Activated CD4-positive, alpha-beta memory T cell treated with anti-CD3 and anti-CD28 coated beads for 36 hours (primary cell): ENCODE data around the gene CHCHD3. TPM values are rescaled to one million over a fixed set of nuclear protein-coding genes. Genes with fewer than 3 reads are reported as not detected.

Experiments used
- CTCF ChIA-PET: fragments of 350-600 bp; sonication (Branson Sonifier 250); formaldehyde crosslinking; loops from one replicate; lab custom pipeline; 2021; ENCODE audit warnings: antibody characterized with exemption, inconsistent platforms; lab: Charles Lee
- POLR2A ChIA-PET: fragments of 350-600 bp; sonication (Branson Sonifier 250); formaldehyde crosslinking; loops from one replicate; lab custom pipeline; 2021; ENCODE audit warnings: antibody characterized with exemption; lab: Charles Lee
- DNase-seq: peaks from one replicate; pipeline ENCODE4 v3.0.0-alpha.2; 2020
- H3K27ac Mint-ChIP-seq: one replicate; pipeline ENCODE4 v1.8.0; 2021; ENCODE audit warnings: mixed read lengths
- H3K27me3 Mint-ChIP-seq: one replicate; pipeline ENCODE4 v1.8.0; 2021; ENCODE audit warnings: mixed read lengths
- H3K36me3 Mint-ChIP-seq: one replicate; pipeline ENCODE4 v1.8.0; 2021; ENCODE audit warnings: mixed read lengths
- H3K4me1 Mint-ChIP-seq: one replicate; pipeline ENCODE4 v1.8.0; 2021; ENCODE audit warnings: low read depth, mixed read lengths
- H3K4me3 Mint-ChIP-seq: one replicate; pipeline ENCODE4 v1.8.0; 2021; ENCODE audit warnings: mild to moderate bottlenecking, mixed read lengths
- H3K9me3 Mint-ChIP-seq: one replicate; pipeline ENCODE4 v1.8.0; 2021; ENCODE audit warnings: mixed read lengths
- intact Hi-C: fragments of 100-400 bp; cut with micrococcal nuclease; formaldehyde crosslinking; loops from one replicate; pipeline ENCODE4 v1.15.1; 2023
- total RNA-seq, 2 experiments: library from RNA; stranded (reverse); gene quantifications; one replicate each; pipeline ENCODE4 v1.2.3, GENCODE V29; 2021

CHCHD3 gene
- total RNA-seq, 2 experiments from 2014 or later: 49.6 to 51.0 TPM

DNA sequence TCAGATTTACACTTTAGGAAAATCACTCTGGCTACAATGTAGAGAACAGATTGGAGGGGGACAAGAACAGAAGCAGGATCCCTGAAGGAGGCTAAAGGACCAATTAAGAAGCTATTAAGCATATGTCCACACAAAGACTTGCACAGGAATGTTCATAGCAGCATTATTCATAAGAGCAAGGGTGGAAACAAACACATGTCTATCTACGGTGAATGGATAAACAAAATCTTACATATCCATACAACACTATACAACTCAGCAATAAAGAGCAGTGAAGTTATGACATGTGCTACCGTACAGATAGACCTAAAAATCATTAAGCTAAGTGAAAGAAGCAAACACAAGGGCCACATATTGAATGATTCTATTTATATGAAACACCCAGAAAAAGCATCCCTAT is 10.4 kb downstream of the CHCHD3 start:
- no peaks in the 10 kb centered on the region for H3K27me3 Mint-ChIP-seq
- POLR2A ChIA-PET: no interaction called here
- no peaks in the 10 kb centered on the region for H3K9me3 Mint-ChIP-seq
- CTCF ChIA-PET: interaction anchor here (0.6 kb wide), 1 partner anchor 1888 kb away, joined by 3 read pairs; no protein-coding TSS in a partner anchor
- peaks cover 39% of the 10 kb centered on the region for H3K36me3 Mint-ChIP-seq
- intact Hi-C loops: no loop called here
- DNase-seq: no peak
- H3K27ac Mint-ChIP-seq: no peak overlapping the region
- no peak overlapping the region for H3K4me3 Mint-ChIP-seq
- H3K4me1 Mint-ChIP-seq: peaks cover 34% of the 10 kb centered on the region

DNA sequence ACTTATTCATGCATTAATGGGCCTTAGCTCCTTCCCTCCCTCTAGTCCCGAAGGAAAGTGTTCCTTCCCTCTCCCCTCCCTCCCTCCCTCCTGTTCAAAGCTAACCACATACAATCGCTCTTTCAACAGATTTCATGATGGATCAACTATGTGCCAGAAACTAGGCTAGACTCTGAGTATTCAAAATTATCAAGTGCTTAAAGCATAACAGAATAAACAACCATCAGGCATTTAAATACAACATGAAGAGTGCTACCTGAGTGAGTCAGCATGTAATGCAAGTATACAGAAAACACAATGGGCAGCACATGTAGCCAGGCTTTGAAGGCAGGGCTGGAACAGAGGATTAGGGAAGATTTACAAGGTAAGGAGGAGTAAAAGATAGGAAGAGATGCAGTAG is 11.3 kb downstream of the CHCHD3 start:
- Mint-ChIP-seq H3K4me3 (no peak overlapping the region), H3K4me1 (peaks cover 33% of the 10 kb centered on the region), H3K9me3 (no peaks in the 10 kb centered on the region), H3K27ac (no peak overlapping the region), H3K27me3 (no peaks in the 10 kb centered on the region), H3K36me3 (peaks cover 42% of the 10 kb centered on the region)
- POLR2A ChIA-PET: no interaction called here
- no peak for DNase-seq
- intact Hi-C loops: no loop called here
- CTCF ChIA-PET: no interaction called here

DNA sequence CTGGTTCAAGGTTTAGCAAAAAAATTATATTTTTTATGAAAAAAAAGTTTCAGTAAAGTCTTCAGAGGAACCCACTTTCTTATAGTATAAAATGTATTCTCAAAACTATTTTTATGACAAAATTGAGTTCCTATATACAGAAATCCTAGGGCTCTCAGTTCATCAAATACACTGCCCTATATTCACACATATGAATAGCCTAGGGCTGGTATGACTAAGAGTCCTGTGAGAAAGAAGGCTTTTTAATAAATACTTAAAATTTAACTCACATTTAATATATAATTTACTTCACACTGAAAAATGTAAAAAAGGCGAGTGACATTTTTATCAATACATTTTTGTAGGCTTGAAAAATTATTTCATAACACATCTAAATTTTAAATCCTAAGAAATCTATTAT is 16.6 kb downstream of the CHCHD3 start:
- H3K36me3 Mint-ChIP-seq: peaks cover 38% of the 10 kb centered on the region
- H3K27me3 Mint-ChIP-seq: no peaks in the 10 kb centered on the region
- H3K27ac Mint-ChIP-seq: no peak overlapping the region
- DNase-seq: no peak
- no peaks in the 10 kb centered on the region for H3K9me3 Mint-ChIP-seq
- H3K4me1 Mint-ChIP-seq: peaks cover 7% of the 10 kb centered on the region
- no peak overlapping the region for H3K4me3 Mint-ChIP-seq
- CTCF ChIA-PET: no interaction called here
- intact Hi-C loops: no loop called here
- POLR2A ChIA-PET: interaction anchor here (0.5 kb wide), 1 partner anchor 11 kb away, joined by 3 read pairs; no protein-coding TSS in a partner anchor

DNA sequence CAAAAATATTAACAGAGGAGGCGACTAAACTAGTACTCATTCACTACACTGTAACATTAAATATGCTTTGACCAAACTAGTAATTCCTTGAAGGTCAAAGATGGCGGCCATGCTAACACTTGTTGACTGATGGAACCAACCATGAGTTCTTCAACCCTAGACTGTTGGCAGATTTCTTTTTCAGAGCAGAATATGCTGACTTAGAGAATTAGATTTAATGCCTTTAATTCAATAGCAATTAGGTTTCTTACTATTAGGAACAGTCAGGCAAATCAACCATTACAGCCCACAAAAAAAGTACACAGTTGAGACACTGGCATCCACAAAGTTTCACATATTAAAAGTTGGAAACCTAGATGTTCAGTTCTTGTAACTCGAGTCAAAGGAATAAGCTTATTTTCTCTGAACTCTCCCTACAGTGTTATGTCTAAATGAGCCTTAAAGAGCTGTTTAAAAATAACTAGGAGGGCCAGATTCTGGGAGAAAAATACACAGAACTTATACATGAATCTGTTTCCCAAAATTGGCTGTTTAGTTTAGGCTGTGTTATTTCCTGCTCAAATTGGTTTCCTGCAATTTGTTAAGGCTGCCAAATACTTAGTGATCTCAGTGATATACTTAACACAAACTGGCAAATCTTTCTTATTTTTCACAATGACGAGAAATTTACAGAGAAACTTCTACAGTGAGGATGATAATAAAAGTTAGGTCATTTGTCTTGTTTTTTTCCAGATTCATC is 17.6 kb downstream of the CHCHD3 start:
- Mint-ChIP-seq H3K9me3 (no peaks in the 10 kb centered on the region), H3K36me3 (peaks cover 41% of the 10 kb centered on the region), H3K27me3 (no peaks in the 10 kb centered on the region), H3K4me3 (no peak overlapping the region), H3K27ac (no peak overlapping the region), H3K4me1 (peaks cover 7% of the 10 kb centered on the region)
- ChIA-PET CTCF (interaction anchor here (0.6 kb wide), 1 partner anchor 636 kb away, joined by 3 read pairs; no protein-coding TSS in a partner anchor), POLR2A (no interaction called here)
- intact Hi-C loops: no loop called here
- DNase-seq: no peak

- DNase-seq: no peak
- Mint-ChIP-seq H3K36me3 (peaks cover 23% of the 10 kb centered on the region), H3K27me3 (no peaks in the 10 kb centered on the region), H3K9me3 (no peaks in the 10 kb centered on the region), H3K4me1 (peaks cover 14% of the 10 kb centered on the region), H3K27ac (no peak overlapping the region), H3K4me3 (no peak overlapping the region)
- intact Hi-C loops: no loop called here
- ChIA-PET CTCF (no interaction called here), POLR2A (no interaction called here)
Observed at GRCh38 chr7:133061792-133062191, 20.1 kb downstream of the CHCHD3 start.

GRCh38 chr7:133061357-133061756 is 20.5 kb downstream of the CHCHD3 start:
- no peak for DNase-seq
- ChIA-PET POLR2A (no interaction called here), CTCF (no interaction called here)
- no peaks in the 10 kb centered on the region for H3K9me3 Mint-ChIP-seq
- no peaks in the 10 kb centered on the region for H3K27me3 Mint-ChIP-seq
- H3K4me3 Mint-ChIP-seq: no peak overlapping the region
- H3K27ac Mint-ChIP-seq: no peak overlapping the region
- intact Hi-C loops: no loop called here
- peaks cover 13% of the 10 kb centered on the region for H3K4me1 Mint-ChIP-seq
- H3K36me3 Mint-ChIP-seq: peaks cover 19% of the 10 kb centered on the region

GRCh38 chr7:133060004-133060403 is 21.9 kb downstream of the CHCHD3 start:
- Mint-ChIP-seq H3K4me3 (no peak overlapping the region), H3K9me3 (no peaks in the 10 kb centered on the region), H3K4me1 (peaks cover 13% of the 10 kb centered on the region), H3K27ac (no peak overlapping the region), H3K27me3 (no peaks in the 10 kb centered on the region), H3K36me3 (peaks cover 17% of the 10 kb centered on the region)
- ChIA-PET CTCF (no interaction called here), POLR2A (no interaction called here)
- no peak for DNase-seq
- intact Hi-C loops: no loop called here

- intact Hi-C loops: no loop called here
- POLR2A ChIA-PET: no interaction called here
- no peak for DNase-seq
- Mint-ChIP-seq H3K27me3 (no peaks in the 10 kb centered on the region), H3K36me3 (peaks cover 12% of the 10 kb centered on the region), H3K9me3 (no peaks in the 10 kb centered on the region), H3K27ac (no peak overlapping the region), H3K4me3 (no peak overlapping the region), H3K4me1 (peaks cover 14% of the 10 kb centered on the region)
- CTCF ChIA-PET: no interaction called here
Observed at GRCh38 chr7:133059263-133059662, 22.6 kb downstream of the CHCHD3 start.

- intact Hi-C loops: no loop called here
- no peak for DNase-seq
- ChIA-PET POLR2A (no interaction called here), CTCF (no interaction called here)
- Mint-ChIP-seq H3K27ac (no peak overlapping the region), H3K9me3 (no peaks in the 10 kb centered on the region), H3K36me3 (peaks cover 12% of the 10 kb centered on the region), H3K4me1 (peaks cover 26% of the 10 kb centered on the region), H3K4me3 (no peak overlapping the region), H3K27me3 (no peaks in the 10 kb centered on the region)
Observed at GRCh38 chr7:133056370-133057238, 25.3 kb downstream of the CHCHD3 start.

DNA sequence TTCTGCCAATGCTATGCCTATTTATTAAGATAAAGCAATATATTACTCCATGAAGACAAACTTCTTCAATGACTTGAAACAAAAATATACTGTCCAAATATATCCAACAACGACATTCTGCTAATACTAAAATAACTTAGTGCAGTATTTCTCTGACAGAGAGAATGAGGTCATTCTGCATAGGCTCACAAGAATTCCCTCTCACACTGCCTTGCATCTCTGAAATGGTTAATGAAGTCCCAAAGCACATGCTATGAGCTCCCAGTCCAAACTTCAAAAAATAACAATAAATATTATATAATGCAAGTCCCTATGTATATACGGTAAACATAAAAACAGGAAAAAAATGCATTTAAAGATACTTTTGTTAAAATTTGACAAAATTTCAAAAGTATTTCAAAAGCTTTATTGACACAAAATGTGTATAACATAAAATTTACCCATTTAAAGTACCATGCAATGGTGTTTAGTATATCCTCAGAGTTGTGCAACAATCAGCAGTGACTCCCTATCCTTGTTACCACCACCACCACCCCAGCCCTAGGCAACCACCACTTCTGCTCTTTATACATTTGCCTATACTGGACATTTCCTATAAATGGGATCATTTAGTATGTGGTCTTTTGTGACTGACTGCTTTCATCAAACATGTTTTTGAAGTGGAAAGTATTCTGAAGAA is 27.6 kb downstream of the CHCHD3 start:
- DNase-seq: no peak
- intact Hi-C loops: no loop called here
- ChIA-PET CTCF (no interaction called here), POLR2A (interaction anchor here (0.7 kb wide), 1 partner anchor 11 kb away, joined by 3 read pairs; no protein-coding TSS in a partner anchor)
- Mint-ChIP-seq H3K4me1 (peaks cover 26% of the 10 kb centered on the region), H3K4me3 (no peak overlapping the region), H3K27me3 (no peaks in the 10 kb centered on the region), H3K36me3 (no peaks in the 10 kb centered on the region), H3K27ac (no peak overlapping the region), H3K9me3 (no peaks in the 10 kb centered on the region)

DNA sequence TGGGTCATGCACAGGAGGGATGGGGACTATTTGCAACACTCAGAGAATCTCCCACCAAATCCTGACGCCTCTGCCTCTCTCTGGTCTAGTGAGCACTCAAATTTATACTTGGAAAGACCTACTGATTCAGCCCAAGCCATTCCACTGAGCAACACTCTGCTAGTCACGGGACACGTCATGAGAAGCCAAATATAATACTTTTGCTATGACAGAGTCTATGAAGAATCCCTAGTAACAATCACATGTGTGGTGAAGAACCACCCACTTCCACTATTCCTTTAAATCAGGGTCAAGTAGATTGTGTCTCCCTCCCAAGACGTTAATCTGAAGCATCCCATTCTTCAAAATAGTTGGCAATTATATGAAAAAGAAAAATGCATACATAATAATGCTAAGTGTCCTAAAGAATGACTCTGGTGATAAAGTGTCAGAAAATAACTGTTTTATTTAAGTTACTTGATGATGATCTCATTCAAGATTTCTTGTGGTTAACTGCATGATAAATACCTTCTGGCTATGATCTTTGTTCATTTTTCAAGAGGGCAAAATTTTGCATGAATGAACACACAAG is 28.5 kb downstream of the CHCHD3 start:
- Mint-ChIP-seq H3K36me3 (no peaks in the 10 kb centered on the region), H3K9me3 (no peaks in the 10 kb centered on the region), H3K4me1 (peaks cover 21% of the 10 kb centered on the region), H3K27ac (no peak overlapping the region), H3K4me3 (no peak overlapping the region), H3K27me3 (no peaks in the 10 kb centered on the region)
- intact Hi-C loops: no loop called here
- DNase-seq: no peak
- CTCF ChIA-PET: no interaction called here
- POLR2A ChIA-PET: no interaction called here

DNA sequence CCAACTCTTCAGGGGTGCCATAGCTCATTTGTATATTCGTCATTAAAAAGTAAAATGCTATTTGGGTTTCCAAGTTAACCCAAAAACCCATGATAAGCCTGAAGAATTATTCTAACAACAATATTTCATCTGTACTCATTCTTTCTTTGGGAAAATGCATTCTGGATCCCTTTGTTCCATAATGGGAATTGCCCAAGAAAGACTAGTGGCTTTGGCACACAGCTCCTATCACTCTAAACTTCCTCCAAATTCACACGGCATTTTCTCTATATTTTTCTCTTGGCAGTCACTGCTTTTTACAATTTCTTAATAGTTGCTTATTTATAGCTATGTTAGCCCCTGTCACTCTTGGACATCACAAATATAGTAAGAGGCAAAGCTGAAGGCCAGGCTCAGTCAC is 29.1 kb downstream of the CHCHD3 start:
- Mint-ChIP-seq H3K4me1 (peaks cover 21% of the 10 kb centered on the region), H3K4me3 (no peak overlapping the region), H3K9me3 (no peaks in the 10 kb centered on the region), H3K36me3 (no peaks in the 10 kb centered on the region), H3K27me3 (no peaks in the 10 kb centered on the region), H3K27ac (no peak overlapping the region)
- intact Hi-C loops: no loop called here
- CTCF ChIA-PET: no interaction called here
- POLR2A ChIA-PET: no interaction called here
- DNase-seq: no peak
